Calu3 (cell line): ENCODE measurements around the gene PIP5K1A. TPM values are rescaled to one million over a fixed set of nuclear protein-coding genes. Genes with fewer than 3 reads are reported as not detected.
"Not testable (repeated sequence)": the region's sequence is repeated elsewhere in the genome, so short reads cannot be mapped to it uniquely, and the experiment has no call there.

Experiments
- BruUV-seq: library from RNA; stranded (reverse); fragments of 400-500 nt; replicated peaks from 2 replicates; lab custom pipeline; 2021; lab: Mats Ljungman, UMichigan
- CTCF ChIA-PET: fragments of 300-600 bp; sonication (Branson Sonifier 250); formaldehyde crosslinking; loops from one replicate; lab custom pipeline; 2022; ENCODE audit warnings: antibody characterized with exemption; lab: Charles Lee
- DNase-seq: peaks from one replicate; pipeline ENCODE4 v3.0.0; 2022
- H3K27ac Mint-ChIP-seq: one replicate; pipeline ENCODE4 v1.8.0; 2022; ENCODE audit warnings: mixed read lengths; ENCODE audit not compliant: unreplicated experiment
- H3K27me3 Mint-ChIP-seq: one replicate; pipeline ENCODE4 v1.8.0; 2022; ENCODE audit warnings: mixed read lengths; ENCODE audit not compliant: unreplicated experiment
- H3K36me3 Mint-ChIP-seq: one replicate; pipeline ENCODE4 v1.8.0; 2022; ENCODE audit warnings: mild to moderate bottlenecking, moderate library complexity, mixed read lengths; ENCODE audit not compliant: insufficient read depth, unreplicated experiment
- H3K4me1 Mint-ChIP-seq: one replicate; pipeline ENCODE4 v1.8.0; 2022; ENCODE audit warnings: mild to moderate bottlenecking, low read depth, mixed read lengths; ENCODE audit not compliant: unreplicated experiment
- H3K4me3 Mint-ChIP-seq: one replicate; pipeline ENCODE4 v1.8.0; 2022; ENCODE audit warnings: mild to moderate bottlenecking, low read depth, moderate library complexity, mixed read lengths; ENCODE audit not compliant: unreplicated experiment
- H3K9me3 Mint-ChIP-seq: one replicate; pipeline ENCODE4 v1.8.0; 2022; ENCODE audit warnings: low read depth, mixed read lengths; ENCODE audit not compliant: unreplicated experiment
- CTCF ChIP-seq: fragments of 200-600 bp; IDR thresholded peaks from one replicate; pipeline ENCODE4 v1.8.0; 2022; ENCODE audit warnings: antibody characterized with exemption; ENCODE audit not compliant: unreplicated experiment
- intact Hi-C: fragments of 100-400 bp; cut with micrococcal nuclease; formaldehyde crosslinking; loops from one replicate; pipeline ENCODE4 v1.10.0; 2022; ENCODE audit not compliant: unreplicated experiment
- total RNA-seq: library from RNA; stranded (reverse); gene quantifications from 2 replicates; pipeline ENCODE4 v1.2.3, GENCODE V29; 2022

PIP5K1A gene
- total RNA-seq, 1 experiment from 2014 or later, result 96.2 TPM

DNA sequence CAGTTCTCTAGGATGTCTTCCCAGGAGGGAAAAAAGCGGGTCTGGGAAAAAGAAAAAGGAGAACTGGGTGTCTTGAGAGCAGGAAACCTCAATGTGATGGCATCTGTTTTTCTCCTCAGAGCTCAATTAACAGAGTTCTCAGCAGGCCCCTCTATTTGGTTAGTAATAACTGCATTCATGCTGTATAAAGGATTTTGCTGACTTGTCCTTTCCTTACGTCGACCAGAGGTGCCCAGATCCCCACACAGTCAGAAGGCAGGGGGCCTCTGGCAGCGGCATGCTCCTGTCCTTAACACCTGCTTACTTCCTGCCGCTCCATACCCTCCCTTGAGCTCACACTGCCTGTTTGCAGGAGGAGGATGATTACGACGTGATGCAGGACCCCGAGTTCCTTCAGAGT, 68.5 kb downstream of the PIP5K1A start:
- H3K4me1 Mint-ChIP-seq, result no peaks in the 10 kb centered on the region
- CTCF ChIA-PET, result interaction anchor here (1.4 kb wide), 1 partner anchor 34 kb away, joined by 3 read pairs; no protein-coding TSS in a partner anchor
- no peak for DNase-seq
- H3K9me3 Mint-ChIP-seq, result no peaks in the 10 kb centered on the region
- no peak overlapping the region for H3K4me3 Mint-ChIP-seq
- H3K27me3 Mint-ChIP-seq, result no peaks in the 10 kb centered on the region
- H3K36me3 Mint-ChIP-seq, result peaks cover 60% of the 10 kb centered on the region
- no peak for TF ChIP-seq CTCF
- intact Hi-C loops, result no loop called here
- BruUV-seq, result no TSS peak
- H3K27ac Mint-ChIP-seq, result no peak overlapping the region

DNA sequence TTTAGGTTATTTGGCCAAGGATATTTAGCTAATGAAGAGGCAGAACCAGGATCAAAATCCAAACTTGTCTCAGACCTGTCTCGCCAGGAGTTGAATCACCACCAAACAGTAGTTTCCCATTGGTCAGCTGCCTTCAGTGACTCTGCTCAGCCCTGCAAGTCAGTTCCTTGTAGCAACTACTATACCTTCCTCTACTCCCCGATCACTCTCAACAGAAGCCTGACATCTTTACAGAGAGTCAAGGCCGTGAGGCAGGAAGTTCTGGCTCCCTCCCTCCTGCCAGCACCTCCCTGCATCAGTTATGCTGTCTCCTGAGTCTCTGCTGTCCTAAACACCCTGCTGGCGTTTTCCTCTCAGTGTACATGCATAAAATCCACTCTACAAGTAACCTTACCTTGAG, 69.4 kb downstream of the PIP5K1A start:
- CTCF ChIA-PET, result interaction anchor here (0.6 kb wide), 1 partner anchor 209 kb away, joined by 3 read pairs; the partner anchor contains the start of gene CDC42SE1
- H3K27ac Mint-ChIP-seq, result no peak overlapping the region

GRCh38 chr1:151273924-151274466, 75.6 kb downstream of the PIP5K1A start:
- Mint-ChIP-seq H3K27ac (no peak overlapping the region), H3K4me3 (no peak overlapping the region)

More for the DNA sequence above, 69.4 kb downstream of the PIP5K1A start:
- Mint-ChIP-seq H3K4me1 (no peaks in the 10 kb centered on the region), H3K36me3 (peaks cover 51% of the 10 kb centered on the region), H3K9me3 (no peaks in the 10 kb centered on the region), H3K27me3 (no peaks in the 10 kb centered on the region), H3K4me3 (no peak overlapping the region)
- no peak for TF ChIP-seq CTCF
- no TSS peak for BruUV-seq
- no peak for DNase-seq
- intact Hi-C loops, result no loop called here

DNA sequence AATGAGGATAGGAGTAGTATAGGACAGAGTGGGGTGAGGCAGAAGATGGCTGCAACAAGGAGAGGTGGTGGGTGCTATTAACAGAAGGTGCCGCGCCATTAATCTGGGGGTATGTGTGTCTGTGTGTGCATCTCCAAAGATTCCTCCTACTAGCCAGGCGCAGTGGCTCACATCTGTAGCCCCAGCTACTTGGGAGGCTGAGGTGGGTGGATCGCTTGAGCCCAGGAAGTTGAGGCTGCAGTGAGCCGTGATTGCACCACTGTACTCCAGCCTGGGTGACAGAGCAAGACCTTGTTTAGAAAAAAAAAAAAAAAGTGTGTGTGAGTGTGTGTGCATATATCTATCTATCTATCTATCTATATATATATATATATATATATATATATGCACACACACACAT, 77.0 kb downstream of the PIP5K1A start:
- not testable (repeated sequence) for H3K27ac Mint-ChIP-seq
- peaks cover 15% of the 10 kb centered on the region for H3K27me3 Mint-ChIP-seq

More at GRCh38 chr1:151273924-151274466, 75.6 kb downstream of the PIP5K1A start:
- peaks cover 9% of the 10 kb centered on the region for H3K4me1 Mint-ChIP-seq
- CTCF ChIA-PET, result no interaction called here
- BruUV-seq, result no TSS peak
- intact Hi-C loops, result no loop called here
- DNase-seq, result no peak
- H3K27me3 Mint-ChIP-seq, result peaks cover 15% of the 10 kb centered on the region
- peaks cover 15% of the 10 kb centered on the region for H3K36me3 Mint-ChIP-seq
- no peaks in the 10 kb centered on the region for H3K9me3 Mint-ChIP-seq
- TF ChIP-seq CTCF, result no peak

GRCh38 chr1:151277249-151277648, 78.9 kb downstream of the PIP5K1A start:
- Mint-ChIP-seq H3K36me3 (peaks cover 14% of the 10 kb centered on the region), H3K27ac (no peak overlapping the region), H3K4me1 (peaks cover 9% of the 10 kb centered on the region), H3K9me3 (no peaks in the 10 kb centered on the region), H3K27me3 (peaks cover 15% of the 10 kb centered on the region), H3K4me3 (no peak overlapping the region)
- intact Hi-C loops, result no loop called here
- no TSS peak for BruUV-seq
- TF ChIP-seq CTCF, result no peak
- CTCF ChIA-PET, result no interaction called here
- no peak for DNase-seq

More for the DNA sequence above, 77.0 kb downstream of the PIP5K1A start:
- intact Hi-C loops, CTCF ChIA-PET, H3K4me3 Mint-ChIP-seq, DNase-seq, BruUV-seq, H3K9me3 Mint-ChIP-seq, H3K36me3 Mint-ChIP-seq, H3K4me1 Mint-ChIP-seq: not testable (repeated sequence)
